ENCODE measurements around the gene GPR55. TPM values are rescaled to one million over a fixed set of nuclear protein-coding genes. Genes with fewer than 3 reads are reported as not detected.

GPR55 gene
- total RNA-seq, 1 donor from 2014 or later: not detected

- no peak for DNase-seq (ENCODE audit: low spot score in 2 of 2, unreplicated experiment in 2 of 2)
- Mint-ChIP-seq H3K27ac (no peak overlapping the region), H3K4me1 (peaks cover 7% of the 10 kb centered on the region), H3K4me3 (no peak overlapping the region), H3K27me3 (ENCODE audit: low read depth) (peaks cover 10% of the 10 kb centered on the region), H3K9me3 (no peaks in the 10 kb centered on the region), H3K36me3 (no peaks in the 10 kb centered on the region)
- no peak for TF ChIP-seq CTCF (IDR thresholded peaks at IDR 0.05; ENCODE audit: unreplicated experiment)
These were observed 5.4 kb downstream of the GPR55 start for GRCh38 chr2:230919681-230920080.

- no peak overlapping the region for H3K27ac Mint-ChIP-seq
- H3K4me1 Mint-ChIP-seq: peaks cover 7% of the 10 kb centered on the region
- peaks cover 11% of the 10 kb centered on the region for H3K27me3 Mint-ChIP-seq (ENCODE audit: low read depth)
- TF ChIP-seq CTCF (IDR thresholded peaks at IDR 0.05; ENCODE audit: unreplicated experiment): no peak
- no peaks in the 10 kb centered on the region for H3K9me3 Mint-ChIP-seq
- no peak for DNase-seq (ENCODE audit: low spot score in 2 of 2, unreplicated experiment in 2 of 2)
- H3K4me3 Mint-ChIP-seq: no peak overlapping the region
- no peaks in the 10 kb centered on the region for H3K36me3 Mint-ChIP-seq
These were observed 5.8 kb downstream of the GPR55 start for GRCh38 chr2:230919240-230919639.

GRCh38 chr2:230916218-230916617 lies 8.8 kb downstream of the GPR55 start:
- DNase-seq (ENCODE audit: low spot score in 2 of 2, unreplicated experiment in 2 of 2): no peak
- TF ChIP-seq CTCF (IDR thresholded peaks at IDR 0.05; ENCODE audit: unreplicated experiment): no peak
- peaks cover 13% of the 10 kb centered on the region for H3K27me3 Mint-ChIP-seq (ENCODE audit: low read depth)
- H3K36me3 Mint-ChIP-seq: no peaks in the 10 kb centered on the region
- peaks cover 7% of the 10 kb centered on the region for H3K4me1 Mint-ChIP-seq
- H3K9me3 Mint-ChIP-seq: no peaks in the 10 kb centered on the region
- no peak overlapping the region for H3K27ac Mint-ChIP-seq
- no peak overlapping the region for H3K4me3 Mint-ChIP-seq

- no peak for TF ChIP-seq CTCF (IDR thresholded peaks at IDR 0.05; ENCODE audit: unreplicated experiment)
- Mint-ChIP-seq H3K36me3 (no peaks in the 10 kb centered on the region), H3K4me3 (no peak overlapping the region), H3K27me3 (ENCODE audit: low read depth) (peaks cover 13% of the 10 kb centered on the region), H3K27ac (no peak overlapping the region), H3K4me1 (peaks cover 7% of the 10 kb centered on the region), H3K9me3 (no peaks in the 10 kb centered on the region)
- no peak for DNase-seq (ENCODE audit: low spot score in 2 of 2, unreplicated experiment in 2 of 2)
These were observed 9.7 kb downstream of the GPR55 start for GRCh38 chr2:230915319-230915718.

- no peaks in the 10 kb centered on the region for H3K36me3 Mint-ChIP-seq
- no peak for TF ChIP-seq CTCF (IDR thresholded peaks at IDR 0.05; ENCODE audit: unreplicated experiment)
- no peak overlapping the region for H3K4me3 Mint-ChIP-seq
- H3K9me3 Mint-ChIP-seq: no peaks in the 10 kb centered on the region
- H3K27ac Mint-ChIP-seq: no peak overlapping the region
- peaks cover 13% of the 10 kb centered on the region for H3K27me3 Mint-ChIP-seq (ENCODE audit: low read depth)
- peaks cover 7% of the 10 kb centered on the region for H3K4me1 Mint-ChIP-seq
- no peak for DNase-seq (ENCODE audit: low spot score in 2 of 2, unreplicated experiment in 2 of 2)
These were observed 10.2 kb downstream of the GPR55 start for GRCh38 chr2:230914886-230915285.

Data from mesothelial cell of epicardium (in vitro differentiated cells).